CD4-positive, alpha-beta T cell treated with Interferon gamma for 1 hour (primary cell): ENCODE results near the gene CYP4B1.
"Not testable (repeated sequence)": the region's sequence is repeated elsewhere in the genome, so short reads cannot be mapped to it uniquely, and the experiment has no call there.

ENCODE experiments used
- DNase-seq: peaks from one replicate; pipeline ENCODE4 v3.0.0-alpha.2; 2020

The CYP4B1 gene

GRCh38 chr1:46817814-46818213 is 19.0 kb downstream of the CYP4B1 start:
- no peak for DNase-seq

GRCh38 chr1:46818591-46818990 is 19.7 kb downstream of the CYP4B1 start:
- no peak for DNase-seq

DNA sequence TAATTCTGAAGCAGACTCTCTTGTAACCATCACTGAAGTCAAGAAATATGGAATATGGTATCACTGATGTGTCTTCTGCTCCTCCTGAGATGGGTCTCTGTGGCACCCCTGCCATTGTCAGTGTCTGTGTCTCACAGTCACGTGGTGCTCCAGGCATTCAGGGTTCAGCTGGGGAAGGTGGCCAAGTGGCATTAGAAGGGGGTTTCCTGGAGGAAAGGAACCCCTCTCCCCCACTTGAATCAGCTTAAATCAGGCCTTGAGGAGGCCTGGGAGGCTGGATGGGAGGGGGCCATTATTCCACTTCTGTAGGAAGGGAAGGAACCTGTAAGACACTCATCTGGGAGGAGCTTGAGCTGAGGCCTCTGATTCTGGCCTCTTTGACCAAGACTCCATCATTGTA is 20.5 kb downstream of the CYP4B1 start:
- no peak for DNase-seq

DNA sequence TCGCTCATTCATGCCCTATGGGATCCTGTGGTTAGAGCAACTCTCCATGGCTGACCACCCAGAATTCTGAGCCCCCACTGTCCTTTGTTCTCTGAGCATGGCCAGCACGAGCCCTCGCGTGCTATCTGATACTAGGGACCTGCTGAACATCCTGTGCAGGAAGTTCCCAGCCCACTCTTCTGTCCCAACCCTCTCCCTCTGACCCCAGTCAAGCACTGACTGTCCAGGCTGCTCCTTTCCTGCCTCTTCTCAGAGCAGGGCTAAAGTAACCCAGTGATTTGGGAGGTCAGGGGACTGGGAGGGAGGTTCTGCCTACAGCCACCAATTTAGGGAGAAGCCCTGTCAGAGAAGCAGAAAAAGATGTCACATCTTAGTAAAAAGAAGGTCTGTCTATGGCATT is 21.2 kb downstream of the CYP4B1 start:
- no peak for DNase-seq

GRCh38 chr1:46820560-46821060 is 21.8 kb downstream of the CYP4B1 start:
- no peak for DNase-seq

- no peak for DNase-seq
These were observed 23.5 kb downstream of the CYP4B1 start for GRCh38 chr1:46822248-46822826.

- no peak for DNase-seq
These were observed 24.3 kb downstream of the CYP4B1 start for GRCh38 chr1:46823151-46823550.

GRCh38 chr1:46826892-46827291 is 28.0 kb downstream of the CYP4B1 start:
- not testable (repeated sequence) for DNase-seq

DNA sequence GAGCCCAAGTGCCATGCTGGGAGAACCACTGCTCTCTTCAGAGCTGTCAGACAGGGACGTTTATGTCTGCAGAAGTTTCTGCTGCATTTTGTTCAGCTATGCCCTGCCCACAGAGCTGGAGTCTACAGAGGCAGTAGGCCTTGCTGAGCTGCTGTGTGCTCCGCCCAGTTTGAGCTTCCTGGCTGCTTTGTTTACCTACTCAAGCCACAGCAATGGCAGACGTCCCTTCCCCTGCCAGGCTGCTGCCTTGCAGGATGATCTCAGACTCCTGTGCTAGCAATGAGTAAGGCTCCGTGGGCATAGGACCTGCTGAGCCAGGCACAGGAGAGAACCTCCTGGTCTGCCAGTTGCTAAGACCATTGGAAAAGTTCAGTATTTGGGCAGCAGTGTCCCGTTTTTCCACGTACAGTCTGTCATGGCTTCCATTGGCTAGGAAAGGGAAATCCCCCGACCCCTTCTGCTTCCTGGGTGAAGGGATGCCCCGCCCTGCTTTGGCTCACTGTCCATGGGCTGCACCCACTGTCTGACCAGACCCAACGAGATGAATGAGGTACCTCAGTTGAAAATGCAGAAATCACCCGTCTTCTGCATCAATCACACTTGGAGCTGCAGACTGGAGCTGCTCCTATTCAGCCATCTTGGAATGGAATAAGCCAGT is 31.9 kb downstream of the CYP4B1 start:
- DNase-seq = no peak

- DNase-seq = not testable (repeated sequence)
These were observed 36.6 kb downstream of the CYP4B1 start for GRCh38 chr1:46835469-46835868.

- not testable (repeated sequence) for DNase-seq
These were observed 47.5 kb downstream of the CYP4B1 start for GRCh38 chr1:46846386-46846785.

DNA sequence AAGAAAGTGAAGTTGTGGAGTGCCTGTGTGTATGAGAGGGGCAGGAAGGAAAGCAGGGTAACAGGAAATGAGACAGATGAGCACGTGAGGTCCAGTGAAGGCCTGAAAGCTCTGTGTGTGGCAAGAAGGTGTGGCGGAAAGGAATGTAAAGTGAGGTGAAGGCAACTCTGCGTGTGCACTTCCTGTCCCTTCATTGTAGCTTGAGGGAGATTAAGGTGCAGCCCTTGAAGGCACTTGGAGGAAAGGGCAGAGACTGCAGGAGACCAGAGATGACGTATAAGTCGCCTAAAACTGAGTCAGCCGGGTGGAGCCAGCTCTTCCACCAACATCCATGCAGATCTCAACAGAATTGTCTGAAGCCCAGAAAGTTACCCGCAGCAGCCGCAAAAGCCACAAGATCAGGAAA is 58.8 kb downstream of the CYP4B1 start:
- not testable (repeated sequence) for DNase-seq

DNA sequence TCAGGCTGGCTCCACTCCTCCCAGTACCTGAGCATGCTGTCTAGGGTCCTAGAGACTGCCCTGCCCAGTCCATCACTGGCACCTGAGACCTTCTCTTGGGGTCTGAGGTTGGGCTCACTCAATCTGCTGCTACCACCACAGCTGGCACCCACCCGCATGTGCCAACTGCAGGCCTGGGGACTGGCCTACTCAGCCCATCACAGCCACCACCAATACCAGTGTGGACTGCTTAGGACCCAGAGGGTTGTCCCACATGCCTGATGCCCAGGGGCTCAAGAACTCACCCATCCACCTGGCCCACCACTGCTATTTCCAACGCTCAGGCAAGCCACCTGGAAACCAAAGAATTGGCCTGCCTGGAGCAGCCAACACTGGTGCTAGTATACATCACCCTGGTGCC is 63.5 kb downstream of the CYP4B1 start:
- DNase-seq = no peak
